Stimulated activated naive B cell treated with anti-CD40 and anti-IgM and Interleukin-4, amounts not matched to agents 10 μg/mL and 1 μg/mL and 100 μg/mL, for 72 hours (primary cell): Measurements from ENCODE around the gene SPON2.
A peak's percentile ranks its signal among the peaks of the same experiment; 100 is the strongest.

ENCODE experiments used
- ATAC-seq, 2 donors: fragments of 150-1000 bp; cut with Tn5 transposase; replicated peaks; 2 replicates each; pipeline ENCODE4 v1.10.0; 2021; ENCODE audit warnings: moderate library complexity in 1 of 2
- DNase-seq: peaks from one replicate; pipeline ENCODE4 v3.0.0; 2021
- H3K27ac Mint-ChIP-seq: one replicate; pipeline ENCODE4 v1.8.0; 2022; ENCODE audit warnings: mild to moderate bottlenecking, mixed read lengths
- H3K27me3 Mint-ChIP-seq, 2 donors: one replicate each; pipeline ENCODE4 v1.8.0; 2022; ENCODE audit warnings: mixed read lengths in 2 of 2
- H3K36me3 Mint-ChIP-seq, 2 donors: one replicate each; pipeline ENCODE4 v1.8.0; 2022; ENCODE audit warnings: mixed read lengths in 2 of 2, mild to moderate bottlenecking in 1 of 2
- H3K4me1 Mint-ChIP-seq, 2 donors: one replicate each; pipeline ENCODE4 v1.8.0; 2022; ENCODE audit warnings: mixed read lengths in 2 of 2, mild to moderate bottlenecking in 1 of 2
- H3K4me3 Mint-ChIP-seq, 2 donors: one replicate each; pipeline ENCODE4 v1.8.0; 2022; ENCODE audit warnings: mild to moderate bottlenecking in 2 of 2, mixed read lengths in 2 of 2, moderate library complexity in 1 of 2
- H3K9me3 Mint-ChIP-seq, 2 donors: one replicate each; pipeline ENCODE4 v1.8.0; 2022; ENCODE audit warnings: mixed read lengths in 2 of 2, mild to moderate bottlenecking in 1 of 2

SPON2 gene

DNA sequence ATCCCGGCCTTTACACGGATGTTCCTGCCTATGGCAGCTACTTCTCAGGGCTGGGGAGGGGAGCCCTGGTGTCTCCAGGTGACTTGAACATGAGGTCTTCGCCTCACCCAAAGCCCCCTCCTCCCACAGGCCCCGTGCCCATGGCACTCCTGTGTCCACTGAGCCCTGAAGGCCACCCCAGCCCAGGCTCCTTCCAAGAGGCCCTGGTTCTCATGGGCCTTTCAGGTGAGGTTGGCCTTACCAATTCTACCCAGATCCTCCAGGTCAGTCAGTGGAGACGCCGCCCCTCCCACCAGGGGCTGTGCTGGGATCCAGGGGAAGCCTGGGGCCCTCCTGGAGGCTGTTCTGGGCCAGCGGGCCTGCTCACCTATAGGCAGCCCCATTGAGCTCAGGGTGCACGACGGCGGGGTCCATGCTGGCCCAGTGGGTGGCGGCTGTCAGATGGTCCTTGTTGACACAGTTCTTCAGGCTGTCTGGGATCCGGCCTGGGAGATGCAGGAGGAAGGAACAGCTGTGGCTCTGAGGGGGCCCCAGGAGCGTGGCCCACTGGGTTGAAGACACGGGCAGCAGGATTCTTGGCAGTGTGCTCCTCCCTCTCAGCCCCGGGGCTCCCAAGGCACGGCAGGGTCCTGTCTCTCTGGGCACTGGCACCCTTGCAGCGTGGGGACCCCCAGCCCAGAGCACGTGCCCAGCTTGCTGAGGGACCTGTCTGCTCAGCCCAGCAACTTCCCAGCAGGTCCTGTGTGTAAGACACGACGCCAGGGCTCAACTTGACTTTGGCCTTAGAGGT is 40.4 kb upstream of the SPON2 start:
- no peak for DNase-seq
- Mint-ChIP-seq H3K27ac (peak overlapping the region; percentile 47), H3K27me3 (no peaks in the 10 kb centered on the region), H3K4me1 (peaks cover 22 to 34% of the 10 kb centered on the region in 2 donors), H3K9me3 (no peaks in the 10 kb centered on the region), H3K4me3 (no peak overlapping the region), H3K36me3 (peaks cover 50 to 53% of the 10 kb centered on the region in 2 donors)
- ATAC-seq, result no peak

DNA sequence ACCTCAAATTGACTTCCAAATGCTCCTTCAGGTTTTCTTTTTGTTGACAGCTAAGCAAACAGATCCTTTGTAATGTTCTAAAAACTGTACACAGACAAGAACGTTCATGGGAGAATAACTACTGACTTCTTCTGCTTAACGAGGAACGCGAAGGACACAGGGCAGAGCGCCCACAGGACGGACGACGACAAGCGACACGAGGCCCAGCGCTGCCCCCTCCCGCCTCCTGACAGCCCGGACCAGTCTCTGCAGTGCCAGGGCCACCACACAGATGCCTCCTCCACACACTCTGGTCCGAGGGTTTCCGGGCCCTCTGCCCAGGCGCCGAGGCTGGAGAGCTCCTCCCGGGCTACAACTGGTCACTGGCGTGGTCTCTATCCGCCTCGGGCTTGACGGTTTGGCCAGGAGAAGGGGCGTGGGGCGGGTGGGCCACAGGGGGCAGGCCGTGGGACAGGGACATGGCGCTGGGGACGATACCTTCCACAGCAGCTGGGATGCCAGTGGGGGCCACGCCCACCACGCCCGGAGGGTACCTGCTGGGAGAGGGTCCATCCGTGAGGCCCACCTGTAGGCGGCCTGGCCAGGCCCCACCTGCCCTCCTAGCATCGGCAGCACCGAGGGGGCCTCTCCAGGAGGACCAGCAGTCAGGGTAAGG is 39.6 kb upstream of the SPON2 start:
- no peak for DNase-seq
- Mint-ChIP-seq H3K36me3 (peaks cover 43 to 47% of the 10 kb centered on the region in 2 donors), H3K27ac (peak overlapping the region; percentile 47), H3K27me3 (no peaks in the 10 kb centered on the region), H3K4me3 (no peak overlapping the region), H3K4me1 (peaks cover 15 to 27% of the 10 kb centered on the region in 2 donors), H3K9me3 (no peaks in the 10 kb centered on the region)
- ATAC-seq, result no peak

- Mint-ChIP-seq H3K36me3 (peaks cover 41 to 44% of the 10 kb centered on the region in 2 donors), H3K9me3 (no peaks in the 10 kb centered on the region), H3K4me3 (no peak overlapping the region), H3K27me3 (no peaks in the 10 kb centered on the region), H3K4me1 (peaks cover 9 to 26% of the 10 kb centered on the region in 2 donors), H3K27ac (peak overlapping the region; percentile 56)
- ATAC-seq, result no peak
- no peak for DNase-seq
These were observed 39.0 kb upstream of the SPON2 start for GRCh38 chr4:1211371-1211770.

GRCh38 chr4:1210971-1211370 is 38.6 kb upstream of the SPON2 start:
- DNase-seq (no peak), ATAC-seq (no peak)
- Mint-ChIP-seq H3K4me1 (peaks cover 8 to 25% of the 10 kb centered on the region in 2 donors), H3K9me3 (no peaks in the 10 kb centered on the region), H3K27ac (no peak overlapping the region), H3K36me3 (peaks cover 41 to 43% of the 10 kb centered on the region in 2 donors), H3K4me3 (no peak overlapping the region), H3K27me3 (no peaks in the 10 kb centered on the region)

GRCh38 chr4:1210241-1210841 is 38.0 kb upstream of the SPON2 start:
- ATAC-seq (no peak), DNase-seq (no peak)
- peaks cover 37 to 38% of the 10 kb centered on the region in 2 donors for H3K36me3 Mint-ChIP-seq
- H3K4me1 Mint-ChIP-seq, result peaks cover 6 to 24% of the 10 kb centered on the region in 2 donors
- no peaks in the 10 kb centered on the region for H3K27me3 Mint-ChIP-seq
- no peak overlapping the region for H3K27ac Mint-ChIP-seq
- H3K4me3 Mint-ChIP-seq, result no peak overlapping the region
- H3K9me3 Mint-ChIP-seq, result no peaks in the 10 kb centered on the region

DNA sequence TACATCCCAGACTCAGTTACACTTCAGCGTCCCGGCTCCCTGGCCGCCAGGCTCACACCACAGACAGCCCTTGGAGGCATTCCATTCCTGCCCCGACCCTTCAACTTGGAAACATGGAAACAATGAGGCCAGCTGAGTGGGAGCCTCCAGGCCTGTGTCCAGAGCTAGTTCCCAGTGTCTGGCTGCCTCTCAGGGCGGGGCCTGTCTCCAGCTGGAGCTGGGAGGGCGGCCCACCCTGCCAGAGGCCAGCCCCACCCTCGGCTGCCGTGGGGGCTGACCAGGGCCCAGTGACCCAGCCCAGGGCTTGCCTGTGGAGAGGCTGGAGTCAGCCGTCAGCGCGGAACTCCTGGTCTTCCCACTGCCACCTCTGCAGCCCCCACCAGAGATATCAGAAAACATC is 37.4 kb upstream of the SPON2 start:
- no peaks in the 10 kb centered on the region for H3K27me3 Mint-ChIP-seq

DNA sequence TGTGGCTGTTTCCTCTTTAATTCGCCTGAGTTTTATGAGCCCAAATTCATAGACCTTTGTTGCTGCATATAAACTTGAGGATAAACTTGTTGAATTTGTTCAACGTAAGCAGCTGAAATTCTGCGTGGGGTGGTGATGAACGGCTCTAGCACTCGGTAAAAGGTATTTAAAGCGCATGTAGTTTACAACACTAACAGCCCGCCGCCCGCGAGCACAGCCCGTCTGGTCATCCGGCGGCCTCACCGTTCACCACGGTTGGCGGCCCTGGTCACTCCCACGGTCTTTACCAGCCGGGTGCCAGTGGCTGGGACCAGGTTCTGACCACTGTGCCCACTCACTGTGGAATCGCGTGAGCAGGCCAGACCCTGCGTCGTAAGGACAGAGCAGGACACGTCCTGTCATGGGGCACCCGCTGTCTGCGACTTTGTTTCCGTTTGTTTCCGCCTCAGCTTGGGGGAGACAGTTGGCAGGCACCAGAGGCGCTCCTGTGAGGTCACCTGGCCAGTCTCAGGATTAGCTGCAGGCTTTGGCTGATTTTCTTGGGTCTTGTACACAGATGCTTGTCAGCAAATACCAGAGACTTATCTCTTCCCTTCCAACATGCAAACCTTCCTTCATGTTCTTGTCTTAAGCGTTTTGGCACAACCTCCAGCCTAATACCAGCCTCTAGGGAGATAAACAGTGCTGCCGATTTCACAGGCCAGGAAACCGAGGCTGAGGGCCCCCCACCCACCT is 36.8 kb upstream of the SPON2 start:
- ATAC-seq (no peak), DNase-seq (no peak)
- H3K27ac Mint-ChIP-seq, result peak overlapping the region; percentile 37
- H3K36me3 Mint-ChIP-seq, result peaks cover 41 to 42% of the 10 kb centered on the region in 2 donors
- no peaks in the 10 kb centered on the region for H3K27me3 Mint-ChIP-seq
- peaks cover 8 to 27% of the 10 kb centered on the region in 2 donors for H3K4me1 Mint-ChIP-seq
- H3K9me3 Mint-ChIP-seq, result peaks cover 0 to 2% of the 10 kb centered on the region in 2 donors
- peak overlapping the region in 1 of 2 donors; percentile 7 for H3K4me3 Mint-ChIP-seq

More for the DNA sequence above, 37.4 kb upstream of the SPON2 start:
- ATAC-seq (no peak), DNase-seq (no peak)
- H3K27ac Mint-ChIP-seq, result no peak overlapping the region
- no peak overlapping the region for H3K4me3 Mint-ChIP-seq
- H3K36me3 Mint-ChIP-seq, result peaks cover 35 to 37% of the 10 kb centered on the region in 2 donors
- H3K4me1 Mint-ChIP-seq, result peaks cover 5 to 20% of the 10 kb centered on the region in 2 donors
- H3K9me3 Mint-ChIP-seq, result no peaks in the 10 kb centered on the region

- DNase-seq, result no peak
- H3K36me3 Mint-ChIP-seq, result peaks cover 35 to 43% of the 10 kb centered on the region in 2 donors
- no peaks in the 10 kb centered on the region for H3K27me3 Mint-ChIP-seq
- H3K27ac Mint-ChIP-seq, result peak overlapping the region; percentile 37
- H3K4me3 Mint-ChIP-seq, result peak overlapping the region in 1 of 2 donors; percentile 7
- peaks cover 0 to 2% of the 10 kb centered on the region in 2 donors for H3K9me3 Mint-ChIP-seq
- H3K4me1 Mint-ChIP-seq, result peaks cover 8 to 34% of the 10 kb centered on the region in 2 donors
- ATAC-seq, result peak; percentile 26 to 33
These were observed 36.0 kb upstream of the SPON2 start for GRCh38 chr4:1208266-1208961.

- ATAC-seq, result peak in 1 of 2 donors; percentile 6
- no peak for DNase-seq
- Mint-ChIP-seq H3K36me3 (peaks cover 32 to 40% of the 10 kb centered on the region in 2 donors), H3K27ac (no peak overlapping the region), H3K4me3 (no peak overlapping the region), H3K9me3 (peaks cover 0 to 2% of the 10 kb centered on the region in 2 donors), H3K4me1 (peaks cover 8 to 39% of the 10 kb centered on the region in 2 donors), H3K27me3 (no peaks in the 10 kb centered on the region)
These were observed 35.4 kb upstream of the SPON2 start for GRCh38 chr4:1207603-1208265.

GRCh38 chr4:1207157-1207470 is 34.7 kb upstream of the SPON2 start:
- Mint-ChIP-seq H3K9me3 (peaks cover 0 to 2% of the 10 kb centered on the region in 2 donors), H3K36me3 (peaks cover 27 to 40% of the 10 kb centered on the region in 2 donors), H3K27me3 (no peaks in the 10 kb centered on the region), H3K4me3 (no peak overlapping the region), H3K27ac (no peak overlapping the region), H3K4me1 (peaks cover 9 to 43% of the 10 kb centered on the region in 2 donors)
- DNase-seq, result no peak
- ATAC-seq, result no peak

GRCh38 chr4:1206299-1207156 is 34.1 kb upstream of the SPON2 start:
- Mint-ChIP-seq H3K4me1 (peaks cover 14 to 49% of the 10 kb centered on the region in 2 donors), H3K9me3 (peaks cover 0 to 2% of the 10 kb centered on the region in 2 donors), H3K27ac (no peak overlapping the region), H3K36me3 (peaks cover 24 to 38% of the 10 kb centered on the region in 2 donors), H3K27me3 (no peaks in the 10 kb centered on the region), H3K4me3 (no peak overlapping the region)
- no peak for ATAC-seq
- no peak for DNase-seq

- ATAC-seq (no peak), DNase-seq (no peak)
- H3K27ac Mint-ChIP-seq, result no peak overlapping the region
- no peaks in the 10 kb centered on the region for H3K27me3 Mint-ChIP-seq
- peaks cover 0 to 2% of the 10 kb centered on the region in 2 donors for H3K9me3 Mint-ChIP-seq
- no peak overlapping the region for H3K4me3 Mint-ChIP-seq
- H3K4me1 Mint-ChIP-seq, result peaks cover 17 to 56% of the 10 kb centered on the region in 2 donors
- H3K36me3 Mint-ChIP-seq, result peaks cover 24 to 32% of the 10 kb centered on the region in 2 donors
These were observed 33.4 kb upstream of the SPON2 start for GRCh38 chr4:1205586-1206298.
